Loucy (cell line): ENCODE measurements around the gene TMEM204.

Source experiments
- H2AFZ ChIP-seq: fragments of 200-600 bp; sonication (generic); 2 replicates; pipeline ENCODE4 v1.6.0; 2016; ENCODE audit warnings: antibody characterized with exemption, mild to moderate bottlenecking, low read length, moderate library complexity
- H3F3A ChIP-seq: fragments of 200-600 bp; 2 replicates; pipeline ENCODE4 v1.6.0; 2016; ENCODE audit warnings: antibody characterized with exemption, low read depth, mild to moderate bottlenecking
- H3K27me3 ChIP-seq: fragments of 200-600 bp; sonication (generic); 2 replicates; pipeline ENCODE4 v1.6.1; 2014; ENCODE audit warnings: low read length, mild to moderate bottlenecking; ENCODE audit not compliant: insufficient read depth, poor library complexity, severe bottlenecking
- H3K36me3 ChIP-seq: fragments of 200-600 bp; sonication (generic); 2 replicates; pipeline ENCODE4 v1.6.1; 2016; ENCODE audit warnings: low read length; ENCODE audit not compliant: insufficient read depth
- H3K4me1 ChIP-seq: fragments of 200-600 bp; sonication (generic); 2 replicates; pipeline ENCODE4 v1.5.1; 2014; ENCODE audit warnings: low read length, mild to moderate bottlenecking; ENCODE audit not compliant: insufficient read depth, poor library complexity, severe bottlenecking
- H3K4me2 ChIP-seq: fragments of 200-600 bp; sonication (generic); 2 replicates; pipeline ENCODE4 v1.6.0; 2014; ENCODE audit warnings: antibody characterized with exemption, low read length, low read depth, mild to moderate bottlenecking; ENCODE audit not compliant: poor library complexity, severe bottlenecking
- H3K4me3 ChIP-seq: fragments of 200-600 bp; sonication (generic); 2 replicates; pipeline ENCODE4 v1.5.1; 2014; ENCODE audit warnings: low read length, mild to moderate bottlenecking, mixed read lengths; ENCODE audit not compliant: poor library complexity, severe bottlenecking
- H3K79me2 ChIP-seq: fragments of 200-600 bp; sonication (generic); 2 replicates; pipeline ENCODE4 v1.6.1; 2014; ENCODE audit warnings: low read length; ENCODE audit not compliant: insufficient read depth
- H3K9ac ChIP-seq: fragments of 200-600 bp; sonication (generic); 2 replicates; pipeline ENCODE4 v1.6.0; 2014; ENCODE audit warnings: mild to moderate bottlenecking, low read depth, low read length, moderate library complexity; ENCODE audit not compliant: poor library complexity, severe bottlenecking
- H3K9me2 ChIP-seq: fragments of 200-600 bp; sonication (generic); replicated peaks from 2 replicates; pipeline ENCODE4 v1.6.1; 2016; ENCODE audit warnings: low read depth, low read length, mixed read lengths
- H3K9me3 ChIP-seq: fragments of 200-600 bp; sonication (generic); 2 replicates; pipeline ENCODE4 v1.6.1; 2014; ENCODE audit warnings: mild to moderate bottlenecking, antibody characterized with exemption, low read length, low read depth; ENCODE audit not compliant: insufficient read depth
- H4K20me1 ChIP-seq: fragments of 200-600 bp; sonication (generic); 2 replicates; pipeline ENCODE4 v1.6.0; 2014; ENCODE audit warnings: antibody characterized with exemption, low read length, mild to moderate bottlenecking; ENCODE audit not compliant: insufficient read depth, poor library complexity, severe bottlenecking
- EZH2phosphoT487 ChIP-seq: fragments of 200-600 bp; IDR thresholded peaks from 2 replicates; pipeline ENCODE4 v1.6.1; 2018; ENCODE audit warnings: antibody characterized with exemption, mild to moderate bottlenecking, moderate library complexity, borderline replicate concordance
- TF ChIP-seq, protein P1 (sequence below): fragments of 200-600 bp; sonication (generic); conservative IDR thresholded peaks from 2 replicates; pipeline ENCODE4 v1.5.1; 2014; ENCODE audit warnings: mild to moderate bottlenecking, antibody characterized with exemption, low read length

Gene TMEM204

GRCh38 chr16:1596516-1596915 lies 63.0 kb downstream of the TMEM204 start:
- H3K36me3 ChIP-seq: no peaks in the 10 kb centered on the region
- no peaks in the 10 kb centered on the region for H3K4me1 ChIP-seq
- H3K27me3 ChIP-seq: no peaks in the 10 kb centered on the region
- H3K9ac ChIP-seq: no peak overlapping the region
- TF ChIP-seq EZH2phosphoT487: no peak
- TF ChIP-seq, protein P1, sequence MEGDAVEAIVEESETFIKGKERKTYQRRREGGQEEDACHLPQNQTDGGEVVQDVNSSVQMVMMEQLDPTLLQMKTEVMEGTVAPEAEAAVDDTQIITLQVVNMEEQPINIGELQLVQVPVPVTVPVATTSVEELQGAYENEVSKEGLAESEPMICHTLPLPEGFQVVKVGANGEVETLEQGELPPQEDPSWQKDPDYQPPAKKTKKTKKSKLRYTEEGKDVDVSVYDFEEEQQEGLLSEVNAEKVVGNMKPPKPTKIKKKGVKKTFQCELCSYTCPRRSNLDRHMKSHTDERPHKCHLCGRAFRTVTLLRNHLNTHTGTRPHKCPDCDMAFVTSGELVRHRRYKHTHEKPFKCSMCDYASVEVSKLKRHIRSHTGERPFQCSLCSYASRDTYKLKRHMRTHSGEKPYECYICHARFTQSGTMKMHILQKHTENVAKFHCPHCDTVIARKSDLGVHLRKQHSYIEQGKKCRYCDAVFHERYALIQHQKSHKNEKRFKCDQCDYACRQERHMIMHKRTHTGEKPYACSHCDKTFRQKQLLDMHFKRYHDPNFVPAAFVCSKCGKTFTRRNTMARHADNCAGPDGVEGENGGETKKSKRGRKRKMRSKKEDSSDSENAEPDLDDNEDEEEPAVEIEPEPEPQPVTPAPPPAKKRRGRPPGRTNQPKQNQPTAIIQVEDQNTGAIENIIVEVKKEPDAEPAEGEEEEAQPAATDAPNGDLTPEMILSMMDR: no peak
- no peaks in the 10 kb centered on the region for H3F3A ChIP-seq
- no peaks in the 10 kb centered on the region for H3K79me2 ChIP-seq
- H3K9me2 ChIP-seq: no peaks in the 10 kb centered on the region
- no peak overlapping the region for H3K4me2 ChIP-seq
- H3K9me3 ChIP-seq: no peaks in the 10 kb centered on the region
- H3K4me3 ChIP-seq: no peak overlapping the region
- H2AFZ ChIP-seq: no peak overlapping the region
- no peaks in the 10 kb centered on the region for H4K20me1 ChIP-seq

- Histone ChIP-seq H3K27me3 (no peaks in the 10 kb centered on the region), H3K9me3 (no peaks in the 10 kb centered on the region)
- TF ChIP-seq, protein P1: no peak
- TF ChIP-seq EZH2phosphoT487: no peak
These were observed 63.7 kb downstream of the TMEM204 start for GRCh38 chr16:1597154-1597553.

DNA sequence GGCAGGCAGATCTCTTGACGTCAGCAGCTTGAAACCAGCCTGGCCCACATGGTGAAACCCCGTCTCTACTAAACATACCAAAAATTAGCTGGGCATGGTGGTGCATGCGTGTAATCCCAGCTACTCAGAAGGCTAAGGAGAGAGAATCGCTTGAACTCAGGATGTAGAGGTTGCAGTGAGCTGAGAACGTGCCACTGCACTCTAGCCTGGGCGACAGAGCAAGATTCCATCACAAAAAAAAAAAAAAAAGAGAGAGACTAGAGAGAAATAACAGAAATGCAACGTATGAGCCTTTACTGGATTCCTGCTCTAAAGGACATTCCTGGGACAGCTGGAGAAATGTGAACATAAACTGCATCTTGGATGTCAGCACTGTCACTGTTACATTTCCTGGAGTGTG lies 67.6 kb downstream of the TMEM204 start:
- no peaks in the 10 kb centered on the region for H3K27me3 ChIP-seq
- no peaks in the 10 kb centered on the region for H4K20me1 ChIP-seq
- H3K9me2 ChIP-seq: no peaks in the 10 kb centered on the region
- H3K9me3 ChIP-seq: no peaks in the 10 kb centered on the region
- no peaks in the 10 kb centered on the region for H3F3A ChIP-seq
- H3K36me3 ChIP-seq: no peaks in the 10 kb centered on the region
- no peak overlapping the region for H3K4me3 ChIP-seq
- no peaks in the 10 kb centered on the region for H3K79me2 ChIP-seq
- TF ChIP-seq, protein P1: no peak
- TF ChIP-seq EZH2phosphoT487: no peak
- no peak overlapping the region for H3K9ac ChIP-seq
- no peaks in the 10 kb centered on the region for H3K4me1 ChIP-seq
- no peak overlapping the region for H3K4me2 ChIP-seq
- H2AFZ ChIP-seq: no peak overlapping the region

More at GRCh38 chr16:1597154-1597553, 63.7 kb downstream of the TMEM204 start:
- Histone ChIP-seq H3K4me2 (no peak overlapping the region), H3K79me2 (no peaks in the 10 kb centered on the region), H3K4me1 (no peaks in the 10 kb centered on the region), H3K9ac (no peak overlapping the region), H3K9me2 (no peaks in the 10 kb centered on the region), H3F3A (no peaks in the 10 kb centered on the region), H4K20me1 (no peaks in the 10 kb centered on the region), H3K4me3 (no peak overlapping the region), H3K36me3 (no peaks in the 10 kb centered on the region), H2AFZ (no peak overlapping the region)
